Neural cell (in vitro differentiated cells): ENCODE measurements around the gene RPGRIP1L. TPM values are rescaled to one million over a fixed set of nuclear protein-coding genes. Genes with fewer than 3 reads are reported as not detected.

Source experiments
- H2AFZ ChIP-seq: fragments of 200-600, 300-800 bp; sonication (generic), shearing (Covaris generic); 2 replicates; pipeline ENCODE4 v1.6.0; 2014; ENCODE audit warnings: low read depth, mild to moderate bottlenecking, antibody characterized with exemption, low read length, moderate library complexity
- H3F3A ChIP-seq: fragments of 200-600 bp; shearing (Covaris generic); 2 replicates; pipeline ENCODE4 v1.6.1; 2016; ENCODE audit warnings: mild to moderate bottlenecking, moderate library complexity, mixed read lengths, antibody characterized with exemption, low read length; ENCODE audit not compliant: insufficient read depth, poor library complexity, severe bottlenecking
- H3K27ac ChIP-seq: fragments of 200-600, 300-800 bp; sonication (generic), shearing (Covaris generic); 2 replicates; pipeline ENCODE4 v1.5.1; 2014; ENCODE audit warnings: mild to moderate bottlenecking, low read length, moderate library complexity
- H3K27me3 ChIP-seq: fragments of 300-800, 200-600 bp; sonication (generic), shearing (Covaris generic); 2 replicates; pipeline ENCODE4 v1.6.0; 2014; ENCODE audit warnings: mild to moderate bottlenecking, low read depth, low read length, moderate library complexity; ENCODE audit not compliant: insufficient read depth
- H3K36me3 ChIP-seq: fragments of 300-800, 200-600 bp; sonication (generic), shearing (Covaris generic); 2 replicates; pipeline ENCODE4 v1.5.1; 2014; ENCODE audit warnings: mild to moderate bottlenecking, antibody characterized with exemption, low read length, moderate library complexity; ENCODE audit not compliant: insufficient read depth
- H3K4me2 ChIP-seq: fragments of 300-800, 200-600 bp; sonication (generic), shearing (Covaris generic); 2 replicates; pipeline ENCODE4 v1.6.0; 2014; ENCODE audit warnings: mild to moderate bottlenecking, low read length
- H3K4me3 ChIP-seq: fragments of 300-800, 200-600 bp; sonication (generic), shearing (Covaris generic); 2 replicates; pipeline ENCODE4 v1.5.1; 2014; ENCODE audit warnings: mild to moderate bottlenecking, low read length, moderate library complexity
- H3K79me2 ChIP-seq: fragments of 200-600 bp; shearing (Covaris generic); replicated peaks from 2 replicates; pipeline ENCODE4 v1.6.0; 2014; ENCODE audit warnings: mild to moderate bottlenecking, low read length, moderate library complexity; ENCODE audit not compliant: insufficient read depth
- H3K9ac ChIP-seq: fragments of 300-800, 200-600 bp; sonication (generic), shearing (Covaris generic); 2 replicates; pipeline ENCODE4 v1.6.1; 2016; ENCODE audit warnings: mild to moderate bottlenecking, low read length, mixed read lengths
- H3K9me2 ChIP-seq: fragments of 200-600 bp; shearing (Covaris generic); 2 replicates; pipeline ENCODE4 v1.6.1; 2016; ENCODE audit warnings: mild to moderate bottlenecking, low read length, mixed read lengths; ENCODE audit not compliant: insufficient read depth
- H3K9me3 ChIP-seq: fragments of 200-600, 300-800 bp; sonication (generic), shearing (Covaris generic); 2 replicates; pipeline ENCODE4 v1.6.1; 2016; ENCODE audit warnings: mild to moderate bottlenecking, mixed run types, low read length, moderate library complexity, mixed read lengths
- H4K20me1 ChIP-seq: fragments of 200-600 bp; shearing (Covaris generic); 2 replicates; pipeline ENCODE4 v1.6.1; 2016; ENCODE audit warnings: mild to moderate bottlenecking, mixed run types; ENCODE audit not compliant: insufficient read depth
- CTCF ChIP-seq: fragments of 450-650 bp; IDR thresholded peaks from 2 replicates; pipeline ENCODE4 v1.5.1; 2014; ENCODE audit warnings: antibody characterized with exemption, mild to moderate bottlenecking, moderate library complexity; ENCODE audit not compliant: poor library complexity, severe bottlenecking
- EP300 ChIP-seq: fragments of 450-650 bp; conservative IDR thresholded peaks from 2 replicates; pipeline ENCODE4 v1.6.1; 2014; ENCODE audit warnings: antibody characterized with exemption, mild to moderate bottlenecking, moderate library complexity; ENCODE audit not compliant: poor library complexity, severe bottlenecking
- EZH2 ChIP-seq: fragments of 200-600, 300-800 bp; shearing (Covaris generic), sonication (generic); IDR thresholded peaks from 2 replicates; pipeline ENCODE4 v1.6.1; 2014; ENCODE audit warnings: antibody characterized with exemption, low read length, borderline replicate concordance, mild to moderate bottlenecking; ENCODE audit not compliant: insufficient read depth, poor library complexity, severe bottlenecking
- MXI1 ChIP-seq: fragments of 450-650 bp; conservative IDR thresholded peaks from 2 replicates; pipeline ENCODE4 v1.6.1; 2014; ENCODE audit warnings: antibody characterized with exemption, mild to moderate bottlenecking; ENCODE audit not compliant: poor library complexity, severe bottlenecking
- POLR2AphosphoS5 ChIP-seq: IDR thresholded peaks from 2 replicates; pipeline ENCODE4 v1.6.1; 2012
- RAD21 ChIP-seq: fragments of 450-650 bp; conservative IDR thresholded peaks from 2 replicates; pipeline ENCODE4 v1.6.1; 2014; ENCODE audit warnings: antibody characterized with exemption, mild to moderate bottlenecking, moderate library complexity
- REST ChIP-seq: IDR thresholded peaks from 2 replicates; pipeline ENCODE4 v1.6.1; 2012; ENCODE audit warnings: borderline replicate concordance
- SMC3 ChIP-seq: fragments of 450-650 bp; conservative IDR thresholded peaks from 2 replicates; pipeline ENCODE4 v1.6.1; 2014; ENCODE audit warnings: antibody characterized with exemption, mild to moderate bottlenecking, moderate library complexity; ENCODE audit not compliant: poor library complexity
- TAF1 ChIP-seq: IDR thresholded peaks from 2 replicates; pipeline ENCODE4 v1.6.1; 2012; ENCODE audit warnings: low read depth
- polyA plus RNA-seq: library from polyadenylated mRNA; depleted of rRNA; stranded (reverse); fragments of >200 nt; gene quantifications from 2 replicates; pipeline ENCODE4 v1.2.3, GENCODE V29; 2014

The RPGRIP1L gene
- polyA plus RNA-seq, 1 donor from 2014 or later = 24.6 TPM

GRCh38 chr16:53711390-53711789 lies 7.7 kb upstream of the RPGRIP1L start:
- Histone ChIP-seq H3F3A (peaks cover 10% of the 10 kb centered on the region), H3K9ac (no peak overlapping the region), H3K36me3 (no peaks in the 10 kb centered on the region), H3K4me2 (no peak overlapping the region), H4K20me1 (no peaks in the 10 kb centered on the region), H3K9me3 (no peaks in the 10 kb centered on the region), H3K79me2 (peaks cover 22% of the 10 kb centered on the region), H2AFZ (no peak overlapping the region), H3K9me2 (no peaks in the 10 kb centered on the region), H3K27ac (no peak overlapping the region), H3K4me3 (no peak overlapping the region), H3K27me3 (no peaks in the 10 kb centered on the region)
- TF ChIP-seq POLR2AphosphoS5 (no peak), CTCF (no peak), MXI1 (no peak), EP300 (no peak), RAD21 (no peak), REST (no peak), TAF1 (no peak), SMC3 (no peak)

GRCh38 chr16:53708490-53708889 lies 4.8 kb upstream of the RPGRIP1L start:
- no peak for TF ChIP-seq TAF1
- TF ChIP-seq POLR2AphosphoS5 = no peak
- no peak for TF ChIP-seq CTCF
- no peak for TF ChIP-seq MXI1
- TF ChIP-seq REST = no peak
- no peak for TF ChIP-seq RAD21
- TF ChIP-seq SMC3 = no peak
- TF ChIP-seq EP300 = no peak
- no peak for TF ChIP-seq EZH2
- H3K79me2 ChIP-seq = peaks cover 45% of the 10 kb centered on the region

More at GRCh38 chr16:53708490-53708889, 4.8 kb upstream of the RPGRIP1L start:
- Histone ChIP-seq H3F3A (no peaks in the 10 kb centered on the region), H3K36me3 (no peaks in the 10 kb centered on the region), H3K27me3 (no peaks in the 10 kb centered on the region), H2AFZ (no peak overlapping the region), H4K20me1 (no peaks in the 10 kb centered on the region), H3K9ac (no peak overlapping the region), H3K27ac (no peak overlapping the region), H3K9me2 (no peaks in the 10 kb centered on the region), H3K4me3 (no peak overlapping the region), H3K4me2 (no peak overlapping the region), H3K9me3 (no peaks in the 10 kb centered on the region)
